RWPE1 (cell line): Measurements from ENCODE around the gene CDK6.

ENCODE experiments used
- CTCF ChIA-PET: fragments of 350-600 bp; sonication (Branson Sonifier 250); formaldehyde crosslinking; extraction: SDS; loops from one replicate; lab custom pipeline; 2021; lab: Yijun Ruan, JAX
- POLR2A ChIA-PET: fragments of 400-600 bp; formaldehyde crosslinking; extraction: SDS; loops from one replicate; lab custom pipeline; 2020; ENCODE audit warnings: antibody characterized with exemption; ENCODE audit not compliant: low non-redundant PET; lab: Yijun Ruan, JAX
- DNase-seq: peaks from one replicate; pipeline ENCODE4 v3.0.0; 2012; ENCODE audit warnings: low spot score
- H3K27ac ChIP-seq: fragments of 450-650 bp; 2 replicates; pipeline ENCODE4 v1.5.1; 2017
- CTCF ChIP-seq: fragments of 450-650 bp; conservative IDR thresholded peaks from 2 replicates; pipeline ENCODE4 v1.5.1; 2017; ENCODE audit warnings: low read depth, mild to moderate bottlenecking

Gene CDK6

DNA sequence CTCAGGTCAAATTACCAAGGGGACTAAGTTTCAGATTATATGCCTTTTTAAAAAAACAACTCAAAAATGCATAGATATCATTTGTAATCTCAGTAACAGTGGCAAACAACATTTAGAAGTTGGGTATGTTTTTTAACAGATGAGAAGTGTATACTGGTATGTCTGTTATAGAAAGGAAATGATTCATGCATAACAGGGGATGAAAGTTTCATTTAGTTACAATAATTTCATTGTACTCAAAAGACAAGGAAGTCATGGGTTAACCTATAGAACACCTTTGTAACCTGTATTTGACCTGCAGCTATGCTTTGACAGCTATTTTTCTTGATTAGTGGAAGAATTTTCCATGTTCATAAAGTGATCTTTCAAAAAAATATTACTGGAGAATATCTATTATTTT, 210.8 kb downstream of the CDK6 start:
- ChIA-PET POLR2A (no interaction called here), CTCF (no interaction called here)
- DNase-seq: peak; percentile 26
- no peak overlapping the region for H3K27ac ChIP-seq
- no peak for TF ChIP-seq CTCF

DNA sequence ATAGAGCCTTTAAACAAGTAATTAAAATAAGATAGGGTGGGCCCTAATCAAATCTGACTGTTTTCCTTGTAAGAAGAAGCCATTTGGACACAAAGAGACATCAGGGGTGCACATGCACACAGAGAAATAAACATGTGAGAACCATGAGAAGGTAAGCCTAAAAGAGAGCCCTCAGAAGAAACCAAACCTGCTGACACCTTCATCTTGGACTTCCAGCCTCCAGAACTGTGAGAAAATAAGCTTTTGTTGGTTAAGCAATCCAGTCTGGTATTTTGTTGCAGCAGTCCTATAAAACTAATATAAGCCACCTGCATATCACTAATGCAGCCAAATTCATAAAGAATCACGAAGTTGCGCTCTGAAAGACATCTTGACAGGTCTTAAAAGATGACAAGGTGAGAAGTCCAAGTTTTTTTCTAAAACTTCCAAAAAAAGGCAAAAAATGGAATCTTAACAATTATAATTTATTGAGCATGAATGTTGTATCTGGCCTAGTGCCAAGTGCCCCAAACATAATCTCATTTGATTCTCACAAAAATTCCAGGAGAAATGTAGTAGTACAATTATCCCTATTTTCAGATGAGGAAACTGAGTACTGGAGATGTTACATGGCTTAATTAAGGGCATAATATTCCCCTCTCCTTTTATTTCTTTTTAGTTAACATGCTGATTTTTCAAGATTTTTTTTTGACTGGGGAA, 211.9 kb downstream of the CDK6 start:
- DNase-seq: no peak
- TF ChIP-seq CTCF: no peak
- H3K27ac ChIP-seq: no peak overlapping the region
- CTCF ChIA-PET: no interaction called here
- POLR2A ChIA-PET: no interaction called here

- no peak for TF ChIP-seq CTCF
- no peak overlapping the region for H3K27ac ChIP-seq
- CTCF ChIA-PET: no interaction called here
- POLR2A ChIA-PET: no interaction called here
- no peak for DNase-seq
Measured at GRCh38 chr7:92623544-92623943, 212.8 kb downstream of the CDK6 start.

DNA sequence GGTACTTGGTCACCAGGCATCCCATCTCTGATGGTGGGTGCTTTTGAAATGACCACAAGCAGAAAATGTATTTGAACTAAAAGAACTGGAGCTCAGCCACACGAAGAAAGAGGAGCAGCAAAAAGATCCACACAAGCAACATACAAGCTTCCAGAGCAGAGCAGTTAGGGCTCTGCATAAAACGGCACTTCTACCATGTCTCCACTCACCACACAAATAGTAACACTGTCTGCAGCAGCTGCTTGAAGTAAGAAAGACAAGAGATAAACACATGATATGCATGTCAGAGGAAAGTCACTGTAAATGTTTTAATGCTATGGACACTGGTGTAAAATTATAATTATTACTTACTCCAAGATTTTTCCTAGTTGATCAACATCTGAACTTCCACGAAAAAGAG, 213.7 kb downstream of the CDK6 start:
- POLR2A ChIA-PET: no interaction called here
- TF ChIP-seq CTCF: no peak
- DNase-seq: no peak
- CTCF ChIA-PET: interaction anchor here (0.7 to 2.4 kb wide), 3 partner anchors 13 to 609 kb away, joined by 3 to 18 read pairs (median 5); partner anchors contain the start of gene VPS50
- H3K27ac ChIP-seq: no peak overlapping the region

DNA sequence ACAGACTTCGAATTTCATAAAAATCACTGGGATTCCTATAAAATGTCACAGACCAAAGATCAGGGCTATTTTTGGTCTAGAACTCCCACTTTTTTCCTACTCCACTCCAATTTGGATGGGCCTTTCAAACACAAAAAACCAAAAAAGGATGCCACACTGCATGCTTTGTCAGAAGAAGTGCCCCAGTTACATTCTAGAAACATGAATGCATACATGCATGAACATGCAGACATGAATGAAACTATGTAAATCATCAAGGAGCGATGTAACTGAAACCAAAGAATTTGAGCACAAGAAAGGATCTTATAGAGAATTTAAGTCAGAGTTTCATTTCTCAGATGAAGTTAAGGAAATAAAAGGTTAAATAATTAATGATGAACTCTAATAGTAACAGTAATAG, 214.3 kb downstream of the CDK6 start:
- ChIA-PET CTCF (interaction anchor here (0.7 to 2.4 kb wide), 4 partner anchors 10 to 610 kb away, joined by 3 to 18 read pairs (median 4); partner anchors contain the start of gene VPS50), POLR2A (no interaction called here)
- no peak overlapping the region for H3K27ac ChIP-seq
- no peak for TF ChIP-seq CTCF
- no peak for DNase-seq

DNA sequence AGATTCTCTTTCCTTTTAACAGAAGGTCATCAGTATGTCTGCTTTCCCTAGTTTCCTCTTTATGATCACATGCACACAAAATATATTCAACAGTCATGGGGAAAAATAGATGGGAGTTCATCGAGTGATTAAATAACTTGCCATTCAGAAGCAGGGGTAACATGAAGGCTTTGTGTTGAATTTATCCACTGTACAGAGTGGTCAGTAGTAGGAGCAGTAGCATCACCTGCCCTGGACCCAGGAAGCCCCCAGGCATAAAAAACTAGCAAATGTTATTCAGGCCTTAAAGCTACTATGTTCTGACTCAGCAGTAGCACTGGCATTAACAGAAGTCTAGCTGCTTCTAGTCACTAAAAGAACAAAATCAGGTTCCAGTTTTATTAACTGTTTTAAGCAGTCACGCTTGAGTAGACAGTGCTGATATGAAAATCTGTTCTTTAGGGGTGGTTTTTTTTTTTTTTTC, 214.8 kb downstream of the CDK6 start:
- CTCF ChIA-PET: interaction anchor here (0.5 to 2.4 kb wide), 9 partner anchors 10 to 365 kb away, joined by 3 to 18 read pairs (median 3); no protein-coding TSS in a partner anchor
- H3K27ac ChIP-seq: no peak overlapping the region
- DNase-seq: no peak
- POLR2A ChIA-PET: no interaction called here
- no peak for TF ChIP-seq CTCF
